ENCODE results near the gene SEPTIN12.

The SEPTIN12 gene

DNA sequence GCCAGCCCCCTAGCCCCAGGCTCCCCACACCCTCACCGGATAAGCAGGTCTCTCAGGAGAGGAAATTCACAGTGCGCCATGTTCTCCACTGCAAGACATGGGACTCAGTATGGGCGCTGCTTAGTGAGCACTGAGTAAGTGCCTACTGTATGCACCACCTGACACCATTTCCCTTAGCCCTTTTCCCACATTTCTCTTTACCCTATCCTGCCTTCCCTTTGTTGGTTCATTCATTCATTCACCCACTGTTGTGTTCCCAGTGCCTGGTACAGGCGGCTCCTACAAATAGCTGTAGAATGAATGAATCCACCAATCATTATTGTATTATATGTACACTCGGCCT, 10.1 kb downstream of the SEPTIN12 start:
- in situ Hi-C loops (cut with MboI; ENCODE audit: low pct_unique_long_range_greater_than_20kb, low sequenced_read_pairs, unreplicated experiment) = no loop called here
- TF ChIP-seq, protein P1, sequence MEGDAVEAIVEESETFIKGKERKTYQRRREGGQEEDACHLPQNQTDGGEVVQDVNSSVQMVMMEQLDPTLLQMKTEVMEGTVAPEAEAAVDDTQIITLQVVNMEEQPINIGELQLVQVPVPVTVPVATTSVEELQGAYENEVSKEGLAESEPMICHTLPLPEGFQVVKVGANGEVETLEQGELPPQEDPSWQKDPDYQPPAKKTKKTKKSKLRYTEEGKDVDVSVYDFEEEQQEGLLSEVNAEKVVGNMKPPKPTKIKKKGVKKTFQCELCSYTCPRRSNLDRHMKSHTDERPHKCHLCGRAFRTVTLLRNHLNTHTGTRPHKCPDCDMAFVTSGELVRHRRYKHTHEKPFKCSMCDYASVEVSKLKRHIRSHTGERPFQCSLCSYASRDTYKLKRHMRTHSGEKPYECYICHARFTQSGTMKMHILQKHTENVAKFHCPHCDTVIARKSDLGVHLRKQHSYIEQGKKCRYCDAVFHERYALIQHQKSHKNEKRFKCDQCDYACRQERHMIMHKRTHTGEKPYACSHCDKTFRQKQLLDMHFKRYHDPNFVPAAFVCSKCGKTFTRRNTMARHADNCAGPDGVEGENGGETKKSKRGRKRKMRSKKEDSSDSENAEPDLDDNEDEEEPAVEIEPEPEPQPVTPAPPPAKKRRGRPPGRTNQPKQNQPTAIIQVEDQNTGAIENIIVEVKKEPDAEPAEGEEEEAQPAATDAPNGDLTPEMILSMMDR (IDR thresholded peaks at IDR 0.05; ENCODE audit: extremely low read depth, insufficient read depth, missing control alignments) = no peak
- DNase-seq (ENCODE audit: low spot score) = no peak

DNA sequence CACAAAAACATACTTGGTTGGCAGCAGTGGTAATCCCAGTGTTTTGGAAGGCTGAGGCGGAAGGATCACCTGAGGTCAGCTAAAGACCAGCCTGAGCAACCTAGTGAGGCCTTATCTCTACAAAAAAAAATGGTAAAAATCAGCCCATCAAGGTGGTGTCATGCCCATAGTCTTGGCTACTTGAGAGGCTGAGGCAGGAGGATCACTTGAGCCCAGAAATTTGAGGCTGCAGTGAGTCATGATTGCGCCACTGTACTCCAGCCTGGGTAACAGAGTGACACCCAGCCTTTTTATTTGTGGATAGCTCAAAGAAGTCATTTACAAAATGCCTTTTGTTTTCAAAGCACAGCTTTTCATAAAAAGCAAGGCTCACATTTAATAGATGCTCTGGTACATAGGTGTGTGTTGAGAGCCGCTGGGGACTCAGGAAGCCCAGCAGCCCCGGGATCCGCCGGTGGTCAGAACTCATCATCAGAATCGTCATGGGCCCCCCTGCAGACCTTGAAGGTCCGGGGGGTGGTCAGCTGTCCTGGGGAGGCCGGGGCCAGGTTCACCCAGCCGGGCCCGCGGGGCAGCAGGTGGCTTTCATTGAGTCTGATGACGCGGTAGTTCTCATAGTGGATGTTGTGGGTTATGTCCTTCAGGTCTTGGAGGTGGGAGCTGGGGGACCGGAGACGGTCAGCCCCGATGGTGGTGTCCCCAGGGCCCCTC, 10.7 kb downstream of the SEPTIN12 start:
- no peak for DNase-seq (ENCODE audit: low spot score)
- in situ Hi-C loops (cut with MboI; ENCODE audit: low pct_unique_long_range_greater_than_20kb, low sequenced_read_pairs, unreplicated experiment) = no loop called here

DNA sequence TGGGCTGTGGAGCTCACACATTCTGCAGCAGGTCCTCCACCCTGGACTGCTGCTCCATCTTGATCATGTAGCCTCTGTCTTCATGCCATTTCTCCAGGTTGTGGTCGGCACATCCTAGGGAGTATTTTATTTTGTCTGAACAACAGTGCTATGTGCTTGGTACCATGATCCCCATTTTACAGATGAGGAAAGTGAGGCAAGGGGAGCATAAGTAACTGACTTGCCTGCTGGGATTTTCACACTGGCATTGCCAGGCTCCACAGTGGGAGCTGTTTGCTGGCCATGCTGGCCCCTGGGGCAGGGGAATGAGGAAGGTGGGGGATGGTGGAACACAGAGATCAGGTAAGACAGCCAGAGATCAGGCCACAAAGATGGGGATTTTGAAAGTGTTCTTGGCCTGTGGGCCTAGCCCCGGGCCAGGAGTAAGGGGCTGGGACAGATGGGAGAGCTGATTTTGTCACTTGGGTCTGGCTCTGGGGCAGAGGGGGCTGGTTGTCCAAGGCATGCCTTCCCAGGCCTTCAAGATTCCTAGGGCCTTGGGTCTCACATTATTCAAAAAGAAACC, 11.9 kb downstream of the SEPTIN12 start:
- no peak for DNase-seq (ENCODE audit: low spot score)
- in situ Hi-C loops (cut with MboI; ENCODE audit: low pct_unique_long_range_greater_than_20kb, low sequenced_read_pairs, unreplicated experiment) = no loop called here
- TF ChIP-seq, protein P1 (IDR thresholded peaks at IDR 0.05; ENCODE audit: extremely low read depth, insufficient read depth, missing control alignments) = no peak

More for the DNA sequence above, 10.7 kb downstream of the SEPTIN12 start:
- TF ChIP-seq, protein P1 (IDR thresholded peaks at IDR 0.05; ENCODE audit: extremely low read depth, insufficient read depth, missing control alignments) = no peak

DNA sequence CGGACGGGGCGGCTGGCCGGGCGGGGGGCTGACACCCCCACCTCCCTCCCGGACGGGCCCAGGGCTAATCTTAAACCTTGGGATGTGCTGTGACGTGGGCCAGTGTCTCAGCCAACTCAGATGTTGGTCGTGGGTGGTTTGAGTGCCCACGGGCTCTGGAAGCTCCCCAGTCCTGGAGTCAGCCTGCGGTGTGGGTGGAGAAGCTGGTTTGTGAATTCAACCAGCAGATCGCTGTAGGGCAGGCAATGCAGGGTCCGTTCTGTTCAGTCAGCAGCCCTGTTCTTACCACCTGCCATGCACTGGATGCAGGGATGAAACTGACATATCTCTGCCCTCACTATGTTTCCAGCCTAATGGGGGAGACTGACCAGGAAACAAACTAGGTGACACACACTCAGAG, 13.1 kb downstream of the SEPTIN12 start:
- DNase-seq (ENCODE audit: low spot score) = no peak
- TF ChIP-seq, protein P1 (IDR thresholded peaks at IDR 0.05; ENCODE audit: extremely low read depth, insufficient read depth, missing control alignments) = no peak
- in situ Hi-C loops (cut with MboI; ENCODE audit: low pct_unique_long_range_greater_than_20kb, low sequenced_read_pairs, unreplicated experiment) = no loop called here

DNA sequence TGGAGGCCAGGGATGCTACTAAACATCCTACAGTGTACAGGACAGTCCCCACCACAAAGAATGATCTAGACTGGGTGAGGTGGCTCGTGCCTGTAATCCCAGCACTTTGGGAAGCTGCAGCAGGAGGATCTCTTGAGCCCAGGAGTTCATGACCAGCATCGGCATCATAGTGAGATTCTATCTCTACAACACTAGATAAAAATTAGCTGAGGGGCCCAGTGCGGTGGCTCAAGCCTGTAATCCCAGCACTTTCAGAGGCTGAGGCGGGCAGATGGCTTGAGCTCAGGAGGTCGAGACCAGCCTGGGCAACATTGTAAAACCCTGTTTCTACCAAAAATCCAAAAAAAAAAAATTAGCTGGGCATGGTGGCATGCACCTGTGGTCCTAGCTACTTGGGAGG, 15.8 kb downstream of the SEPTIN12 start:
- in situ Hi-C loops (cut with MboI; ENCODE audit: low pct_unique_long_range_greater_than_20kb, low sequenced_read_pairs, unreplicated experiment) = no loop called here
- TF ChIP-seq, protein P1 (IDR thresholded peaks at IDR 0.05; ENCODE audit: extremely low read depth, insufficient read depth, missing control alignments) = no peak
- no peak for DNase-seq (ENCODE audit: low spot score)

DNA sequence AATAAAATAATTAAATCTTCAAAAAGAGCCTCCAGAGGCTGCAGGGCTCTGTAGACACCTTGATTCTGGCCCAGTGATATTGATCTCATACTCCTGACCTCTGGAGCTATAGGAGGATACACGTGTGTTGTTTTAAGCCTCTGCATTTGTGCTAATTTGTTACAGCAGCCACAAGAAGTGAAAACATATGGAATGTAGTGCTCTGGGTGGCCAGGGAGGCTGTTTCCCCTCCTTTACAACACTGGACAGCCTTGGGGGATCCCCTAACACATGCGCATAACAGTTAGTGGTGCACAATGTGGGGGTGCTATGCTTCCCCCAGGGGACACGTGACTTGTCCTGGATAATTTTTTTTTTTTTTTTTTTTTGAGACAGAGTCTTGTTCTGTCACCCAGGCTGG, 16.5 kb downstream of the SEPTIN12 start:
- in situ Hi-C loops (cut with MboI; ENCODE audit: low pct_unique_long_range_greater_than_20kb, low sequenced_read_pairs, unreplicated experiment) = no loop called here
- no peak for DNase-seq (ENCODE audit: low spot score)
- TF ChIP-seq, protein P1 (IDR thresholded peaks at IDR 0.05; ENCODE audit: extremely low read depth, insufficient read depth, missing control alignments) = no peak
